AG09319 (cell line): Measurements from ENCODE around the gene GALNT13.

Experiments
- DNase-seq: peaks from one replicate; pipeline ENCODE4 v3.0.0-alpha.2; 2010; ENCODE audit warnings: low read depth; ENCODE audit errors: extremely low read depth
- CTCF ChIP-seq: IDR thresholded peaks from 2 replicates; pipeline ENCODE4 v1.5.1; 2011; ENCODE audit warnings: low read depth, mild to moderate bottlenecking, inconsistent platforms, low read length, moderate library complexity

Gene GALNT13

GRCh38 chr2:154264024-154264423 lies 392.3 kb downstream of the GALNT13 start:
- TF ChIP-seq CTCF = no peak
- DNase-seq = no peak

- no peak for DNase-seq
- TF ChIP-seq CTCF = no peak
Observed at GRCh38 chr2:154267983-154268382, 396.3 kb downstream of the GALNT13 start.

- TF ChIP-seq CTCF = no peak
- DNase-seq = no peak
Observed at GRCh38 chr2:154280543-154280942, 408.8 kb downstream of the GALNT13 start.

- no peak for TF ChIP-seq CTCF
- no peak for DNase-seq
Observed at GRCh38 chr2:154289870-154290269, 418.1 kb downstream of the GALNT13 start.

- DNase-seq = no peak
- TF ChIP-seq CTCF = no peak
Observed at GRCh38 chr2:154291511-154291910, 419.8 kb downstream of the GALNT13 start.

- DNase-seq = no peak
Observed at GRCh38 chr2:154291927-154292326, 420.2 kb downstream of the GALNT13 start.

GRCh38 chr2:154293864-154294263 lies 422.1 kb downstream of the GALNT13 start:
- no peak for DNase-seq
- no peak for TF ChIP-seq CTCF

More at GRCh38 chr2:154291927-154292326, 420.2 kb downstream of the GALNT13 start:
- TF ChIP-seq CTCF = no peak
